ENCODE measurements around the gene WDR7.

The WDR7 gene

GRCh38 chr18:56995579-56996188 lies 344.5 kb downstream of the WDR7 start:
- no peak for DNase-seq (ENCODE audit: low read depth)

- DNase-seq (ENCODE audit: low read depth): no peak
Observed at GRCh38 chr18:56997200-56997599, 346.0 kb downstream of the WDR7 start.

- DNase-seq (ENCODE audit: low read depth): no peak
Observed at GRCh38 chr18:56999823-57000222, 348.7 kb downstream of the WDR7 start.

GRCh38 chr18:57002627-57003026 lies 351.5 kb downstream of the WDR7 start:
- no peak for DNase-seq (ENCODE audit: low read depth)

- DNase-seq (ENCODE audit: low read depth): no peak
Observed at GRCh38 chr18:57003342-57003741, 352.2 kb downstream of the WDR7 start.

- no peak for DNase-seq (ENCODE audit: low read depth)
Observed at GRCh38 chr18:57004366-57005121, 353.4 kb downstream of the WDR7 start.

GRCh38 chr18:57008001-57008686 lies 357.0 kb downstream of the WDR7 start:
- DNase-seq (ENCODE audit: low read depth): no peak

- DNase-seq (ENCODE audit: low read depth): no peak
Observed at GRCh38 chr18:57009844-57010243, 358.7 kb downstream of the WDR7 start.

GRCh38 chr18:57014772-57015413 lies 363.7 kb downstream of the WDR7 start:
- DNase-seq (ENCODE audit: low read depth): no peak

GRCh38 chr18:57015451-57015850 lies 364.3 kb downstream of the WDR7 start:
- DNase-seq (ENCODE audit: low read depth): no peak

GRCh38 chr18:57018845-57019244 lies 367.7 kb downstream of the WDR7 start:
- DNase-seq (ENCODE audit: low read depth): no peak

- DNase-seq (ENCODE audit: low read depth): no peak
Observed at GRCh38 chr18:57022716-57023115, 371.6 kb downstream of the WDR7 start.

- DNase-seq (ENCODE audit: low read depth): no peak
Observed at GRCh38 chr18:57023275-57023882, 372.2 kb downstream of the WDR7 start.

GRCh38 chr18:57025540-57025939 lies 374.4 kb downstream of the WDR7 start:
- DNase-seq (ENCODE audit: low read depth): no peak

- no peak for DNase-seq (ENCODE audit: low read depth)
Observed at GRCh38 chr18:57026316-57026715, 375.2 kb downstream of the WDR7 start.

- DNase-seq (ENCODE audit: low read depth): no peak
Observed at GRCh38 chr18:57027190-57027708, 376.1 kb downstream of the WDR7 start.

- no peak for DNase-seq (ENCODE audit: low read depth)
Observed at GRCh38 chr18:57029761-57030160, 378.6 kb downstream of the WDR7 start.

GRCh38 chr18:57030417-57030816 lies 379.3 kb downstream of the WDR7 start:
- DNase-seq (ENCODE audit: low read depth): no peak

GRCh38 chr18:57035590-57035989 lies 384.4 kb downstream of the WDR7 start:
- DNase-seq (ENCODE audit: low read depth): no peak

- DNase-seq (ENCODE audit: low read depth): no peak
Observed at GRCh38 chr18:57038395-57038794, 387.2 kb downstream of the WDR7 start.

GRCh38 chr18:57040175-57040574 lies 389.0 kb downstream of the WDR7 start:
- no peak for DNase-seq (ENCODE audit: low read depth)

GRCh38 chr18:57043241-57043640 lies 392.1 kb downstream of the WDR7 start:
- DNase-seq (ENCODE audit: low read depth): no peak

Data from stimulated activated CD8-positive, alpha-beta memory T cell treated with anti-CD3 and anti-CD28 coated beads, Interleukin-12 subunit alpha, Interleukin-12 subunit beta, amount 100 ng/mL, for 1 hour (primary cell).